Measurements from ENCODE around the gene SPATS2. TPM values are rescaled to one million over a fixed set of nuclear protein-coding genes. Genes with fewer than 3 reads are reported as not detected.
"Not testable (repeated sequence)": the region's sequence is repeated elsewhere in the genome, so short reads cannot be mapped to it uniquely, and the experiment has no call there.

SPATS2 gene
- total and polyA plus RNA-seq, 5 donors from 2014 or later, result 2.4 to 5.5 (median 4.2) TPM

DNA sequence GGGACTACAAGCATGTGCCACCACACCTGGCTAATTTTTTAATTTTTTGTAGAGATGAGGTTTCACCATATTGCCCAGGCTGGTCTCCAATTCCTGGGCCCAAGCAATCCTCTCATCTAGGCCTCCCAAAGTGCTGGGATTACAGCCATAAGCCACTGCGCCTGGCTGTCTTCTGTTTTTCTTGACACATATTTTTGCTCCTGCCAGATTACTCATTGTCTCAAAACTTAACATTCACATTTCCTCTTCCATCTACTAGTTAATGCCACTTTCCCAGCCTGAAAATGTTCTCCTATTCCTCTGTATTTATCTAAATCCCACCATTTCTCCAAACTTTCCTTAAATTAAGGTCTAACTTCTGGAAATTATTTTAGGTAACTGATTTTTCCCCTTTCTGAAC, 135.3 kb downstream of the SPATS2 start:
- Histone ChIP-seq H3K27me3 (ENCODE audit: control insufficient read depth, insufficient read depth, low read length) (no peaks in the 10 kb centered on the region), H3K36me3 (ENCODE audit: control insufficient read depth, insufficient read depth, low read length) (no peaks in the 10 kb centered on the region), H3K4me3 (ENCODE audit: low read depth, low read length) (no peak overlapping the region), H3K4me1 (ENCODE audit: control insufficient read depth, insufficient read depth, low read length, poor library complexity, severe bottlenecking) (no peaks in the 10 kb centered on the region), H3K27ac (ENCODE audit: insufficient read depth, low read length, poor library complexity, severe bottlenecking) (no peak overlapping the region), H3K9me3 (ENCODE audit: control insufficient read depth in 2 of 2, low read length in 2 of 2) (no peaks in the 10 kb centered on the region)
- H3K4me3 Mint-ChIP-seq, result no peak overlapping the region
- peak overlapping the region in 1 of 3 donors; percentile 72 for H3K27ac Mint-ChIP-seq
- ATAC-seq (ENCODE audit: low read depth in 2 of 2) (no peak), DNase-seq (no peak)
- H3K4me1 Mint-ChIP-seq, result peaks cover 6 to 18% (median 12%) of the 10 kb centered on the region in 4 donors
- peaks cover 4% of the 10 kb centered on the region for H3K36me3 Mint-ChIP-seq
- no peaks in the 10 kb centered on the region for H3K9me3 Mint-ChIP-seq
- H3K27me3 Mint-ChIP-seq, result peaks cover 5% of the 10 kb centered on the region

DNA sequence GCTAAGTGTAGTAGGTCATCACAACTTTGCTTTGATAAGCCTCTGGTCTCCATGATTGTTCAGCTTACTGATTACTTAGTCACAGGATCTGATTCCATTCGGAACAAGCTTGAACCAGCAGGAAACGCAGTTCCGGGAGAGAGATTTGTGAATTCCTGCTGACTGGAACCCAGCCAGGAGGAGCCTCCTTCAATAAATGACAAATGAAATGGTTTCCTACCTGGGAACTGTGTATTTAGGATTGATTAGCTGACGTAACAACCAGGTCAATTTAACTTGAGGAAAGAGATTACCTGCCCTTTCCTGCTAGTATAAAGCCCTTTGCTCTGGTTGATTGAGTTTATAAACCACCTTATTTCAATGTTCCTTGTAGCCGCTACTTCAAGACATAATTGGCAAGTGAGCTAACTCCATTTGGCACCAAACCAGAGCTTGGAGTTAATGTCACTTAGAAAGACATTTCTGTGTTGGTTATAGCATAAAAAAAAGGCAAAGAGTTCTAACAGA, 136.5 kb downstream of the SPATS2 start:
- Mint-ChIP-seq H3K36me3 (peaks cover 4% of the 10 kb centered on the region), H3K27me3 (peaks cover 5% of the 10 kb centered on the region), H3K27ac (no peak overlapping the region), H3K9me3 (no peaks in the 10 kb centered on the region), H3K4me1 (peaks cover 6 to 18% (median 12%) of the 10 kb centered on the region in 4 donors), H3K4me3 (no peak overlapping the region)
- DNase-seq (no peak), ATAC-seq (ENCODE audit: low read depth in 2 of 2) (no peak)
- no peaks in the 10 kb centered on the region for H3K36me3 ChIP-seq (ENCODE audit: control insufficient read depth, insufficient read depth, low read length)
- no peak overlapping the region for H3K27ac ChIP-seq (ENCODE audit: insufficient read depth, low read length, poor library complexity, severe bottlenecking)
- no peaks in the 10 kb centered on the region for H3K27me3 ChIP-seq (ENCODE audit: control insufficient read depth, insufficient read depth, low read length)
- H3K4me1 ChIP-seq (ENCODE audit: control insufficient read depth, insufficient read depth, low read length, poor library complexity, severe bottlenecking), result no peaks in the 10 kb centered on the region
- no peaks in the 10 kb centered on the region for H3K9me3 ChIP-seq (ENCODE audit: control insufficient read depth in 2 of 2, low read length in 2 of 2)
- H3K4me3 ChIP-seq (ENCODE audit: low read depth, low read length), result no peak overlapping the region

DNA sequence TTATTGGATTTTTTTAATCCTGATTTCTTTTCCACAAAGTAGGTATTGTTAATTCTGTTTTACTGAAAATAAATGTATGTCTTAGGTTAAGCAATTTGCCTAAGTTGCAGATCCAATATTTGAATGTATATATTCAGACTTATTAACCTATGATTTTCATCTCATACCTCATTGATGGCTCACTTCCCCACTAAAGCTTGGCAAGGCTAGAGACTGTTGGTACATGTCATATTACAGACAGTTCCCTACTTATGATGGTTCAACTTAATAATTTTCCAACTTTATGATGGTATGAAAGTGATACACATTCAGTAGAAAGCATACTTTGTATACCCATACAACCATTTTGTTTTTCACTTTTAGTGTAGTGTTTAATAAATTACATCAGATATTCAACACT, 138.4 kb downstream of the SPATS2 start:
- Mint-ChIP-seq H3K4me1 (peaks cover 6 to 18% (median 12%) of the 10 kb centered on the region in 4 donors), H3K27me3 (peaks cover 5% of the 10 kb centered on the region), H3K4me3 (no peak overlapping the region), H3K27ac (no peak overlapping the region), H3K36me3 (no peaks in the 10 kb centered on the region), H3K9me3 (no peaks in the 10 kb centered on the region)
- ATAC-seq (ENCODE audit: low read depth in 2 of 2) (no peak), DNase-seq (no peak)
- Histone ChIP-seq H3K27ac (ENCODE audit: insufficient read depth, low read length, poor library complexity, severe bottlenecking) (no peak overlapping the region), H3K9me3 (ENCODE audit: control insufficient read depth in 2 of 2, low read length in 2 of 2) (no peaks in the 10 kb centered on the region), H3K27me3 (ENCODE audit: control insufficient read depth, insufficient read depth, low read length) (no peaks in the 10 kb centered on the region), H3K4me1 (ENCODE audit: control insufficient read depth, insufficient read depth, low read length, poor library complexity, severe bottlenecking) (no peaks in the 10 kb centered on the region), H3K4me3 (ENCODE audit: low read depth, low read length) (no peak overlapping the region), H3K36me3 (ENCODE audit: control insufficient read depth, insufficient read depth, low read length) (no peaks in the 10 kb centered on the region)

DNA sequence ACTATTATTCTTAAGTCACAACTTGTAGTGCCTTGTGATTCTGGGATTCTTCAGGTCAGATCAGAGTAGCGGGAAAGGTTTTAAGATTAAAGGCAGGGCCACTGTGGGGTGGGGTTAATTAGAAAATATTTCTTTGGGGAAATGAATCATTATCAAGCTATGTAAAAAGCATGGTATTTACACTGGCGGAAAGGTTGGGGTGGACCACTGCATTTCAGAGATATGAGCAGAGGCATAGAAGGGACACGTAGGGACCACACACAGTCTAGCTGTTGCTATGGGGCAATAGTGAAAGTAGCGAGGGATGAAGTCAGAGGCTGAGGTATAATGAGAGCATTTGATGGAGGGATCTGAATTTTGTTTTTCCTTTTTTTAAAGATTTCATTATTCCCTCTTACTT, 139.9 kb downstream of the SPATS2 start:
- H3K36me3 Mint-ChIP-seq, result no peaks in the 10 kb centered on the region
- no peak overlapping the region for H3K4me3 Mint-ChIP-seq
- Histone ChIP-seq H3K36me3 (ENCODE audit: control insufficient read depth, insufficient read depth, low read length) (no peaks in the 10 kb centered on the region), H3K27me3 (ENCODE audit: control insufficient read depth, insufficient read depth, low read length) (no peaks in the 10 kb centered on the region), H3K4me3 (ENCODE audit: low read depth, low read length) (no peak overlapping the region), H3K9me3 (ENCODE audit: control insufficient read depth in 2 of 2, low read length in 2 of 2) (no peaks in the 10 kb centered on the region), H3K4me1 (ENCODE audit: control insufficient read depth, insufficient read depth, low read length, poor library complexity, severe bottlenecking) (no peaks in the 10 kb centered on the region), H3K27ac (ENCODE audit: insufficient read depth, low read length, poor library complexity, severe bottlenecking) (no peak overlapping the region)
- no peak for ATAC-seq (ENCODE audit: low read depth in 2 of 2)
- H3K27ac Mint-ChIP-seq, result no peak overlapping the region
- peaks cover 5% of the 10 kb centered on the region for H3K27me3 Mint-ChIP-seq
- H3K9me3 Mint-ChIP-seq, result no peaks in the 10 kb centered on the region
- H3K4me1 Mint-ChIP-seq, result peaks cover 3 to 8% (median 6%) of the 10 kb centered on the region in 4 donors
- no peak for DNase-seq

DNA sequence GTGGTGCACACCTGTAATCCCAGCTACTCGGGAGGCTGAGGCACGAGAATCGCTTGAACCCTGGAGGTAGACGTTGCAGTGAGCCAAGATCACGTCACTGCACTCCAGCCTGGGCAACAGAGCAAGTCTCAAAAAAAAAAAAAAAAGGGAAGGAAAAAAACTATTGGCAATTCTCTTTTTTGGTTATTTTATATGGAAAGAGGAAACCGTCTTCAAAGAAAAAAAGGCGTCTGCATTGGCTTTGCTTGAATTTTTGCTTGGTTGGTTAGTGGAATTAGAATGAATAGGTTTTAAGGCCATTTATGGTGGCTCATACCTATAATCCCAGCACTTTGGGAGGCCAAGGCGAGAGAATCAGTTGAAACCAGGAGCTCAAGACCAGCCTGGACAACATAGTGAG, 142.4 kb downstream of the SPATS2 start:
- peak overlapping the region in 1 of 4 donors; percentile 61 for H3K4me3 Mint-ChIP-seq
- H3K4me3 ChIP-seq (ENCODE audit: low read depth, low read length); H3K9me3 ChIP-seq (ENCODE audit: control insufficient read depth in 2 of 2, low read length in 2 of 2); DNase-seq; H3K27me3 Mint-ChIP-seq; H3K9me3 Mint-ChIP-seq; H3K36me3 ChIP-seq (ENCODE audit: control insufficient read depth, insufficient read depth, low read length); ATAC-seq (ENCODE audit: low read depth in 2 of 2); H3K27ac ChIP-seq (ENCODE audit: insufficient read depth, low read length, poor library complexity, severe bottlenecking); H3K36me3 Mint-ChIP-seq; H3K4me1 ChIP-seq (ENCODE audit: control insufficient read depth, insufficient read depth, low read length, poor library complexity, severe bottlenecking); H3K4me1 Mint-ChIP-seq; H3K27me3 ChIP-seq (ENCODE audit: control insufficient read depth, insufficient read depth, low read length): not testable (repeated sequence)
- H3K27ac Mint-ChIP-seq, result peak overlapping the region in 1 of 3 donors; percentile 38

DNA sequence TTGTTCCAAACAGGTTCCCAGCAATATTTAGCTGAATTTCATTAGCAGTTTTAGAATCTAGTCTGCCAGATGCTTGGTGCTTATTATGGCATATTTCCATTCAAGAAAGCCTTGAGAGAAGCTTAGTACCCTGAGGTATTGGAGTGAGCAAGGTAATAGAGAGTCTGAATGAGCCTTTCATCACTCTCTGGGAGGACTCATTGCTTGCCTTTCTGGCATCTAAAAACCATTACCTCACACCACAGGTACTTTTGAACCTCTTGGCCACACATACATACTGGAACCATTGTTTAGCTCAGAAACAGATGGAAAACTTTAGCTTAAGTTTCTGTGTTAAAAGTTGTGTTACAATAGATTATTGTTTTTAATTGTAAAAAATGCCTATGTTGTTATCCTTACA, 144.1 kb downstream of the SPATS2 start:
- Mint-ChIP-seq H3K36me3 (no peaks in the 10 kb centered on the region), H3K4me3 (no peak overlapping the region), H3K4me1 (no peaks in the 10 kb centered on the region), H3K27ac (no peak overlapping the region), H3K27me3 (no peaks in the 10 kb centered on the region), H3K9me3 (no peaks in the 10 kb centered on the region)
- Histone ChIP-seq H3K4me1 (ENCODE audit: control insufficient read depth, insufficient read depth, low read length, poor library complexity, severe bottlenecking) (no peaks in the 10 kb centered on the region), H3K9me3 (ENCODE audit: control insufficient read depth in 2 of 2, low read length in 2 of 2) (no peaks in the 10 kb centered on the region), H3K4me3 (ENCODE audit: low read depth, low read length) (no peak overlapping the region), H3K36me3 (ENCODE audit: control insufficient read depth, insufficient read depth, low read length) (no peaks in the 10 kb centered on the region), H3K27me3 (ENCODE audit: control insufficient read depth, insufficient read depth, low read length) (no peaks in the 10 kb centered on the region), H3K27ac (ENCODE audit: insufficient read depth, low read length, poor library complexity, severe bottlenecking) (no peak overlapping the region)
- DNase-seq (no peak), ATAC-seq (ENCODE audit: low read depth in 2 of 2) (no peak)

DNA sequence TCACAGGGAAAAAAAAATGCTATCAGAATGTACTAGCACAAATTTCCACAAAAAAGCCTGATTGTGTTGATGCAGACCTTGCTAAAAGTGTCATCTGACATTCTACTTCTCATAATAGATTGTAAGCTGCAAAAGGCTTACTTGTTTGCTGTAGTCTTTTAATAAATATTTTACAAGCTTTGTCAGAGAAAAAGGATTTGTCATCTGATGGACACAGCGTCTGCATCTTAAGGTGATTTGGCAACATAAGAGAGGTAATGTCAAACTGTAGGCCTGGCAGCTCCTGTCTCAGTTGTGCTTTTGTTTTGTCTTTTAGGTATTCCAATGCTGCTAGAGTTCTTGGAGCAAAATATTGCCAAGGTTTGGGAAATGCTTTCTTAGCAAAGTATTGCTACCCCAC, 145.3 kb downstream of the SPATS2 start:
- no peak overlapping the region for H3K27ac ChIP-seq (ENCODE audit: insufficient read depth, low read length, poor library complexity, severe bottlenecking)
- ATAC-seq (ENCODE audit: low read depth in 2 of 2) (no peak), DNase-seq (no peak)
- Mint-ChIP-seq H3K36me3 (no peaks in the 10 kb centered on the region), H3K4me1 (no peaks in the 10 kb centered on the region), H3K9me3 (no peaks in the 10 kb centered on the region), H3K4me3 (no peak overlapping the region), H3K27ac (no peak overlapping the region), H3K27me3 (no peaks in the 10 kb centered on the region)
- no peaks in the 10 kb centered on the region for H3K9me3 ChIP-seq (ENCODE audit: control insufficient read depth in 2 of 2, low read length in 2 of 2)
- H3K27me3 ChIP-seq (ENCODE audit: control insufficient read depth, insufficient read depth, low read length), result no peaks in the 10 kb centered on the region
- no peaks in the 10 kb centered on the region for H3K36me3 ChIP-seq (ENCODE audit: control insufficient read depth, insufficient read depth, low read length)
- no peaks in the 10 kb centered on the region for H3K4me1 ChIP-seq (ENCODE audit: control insufficient read depth, insufficient read depth, low read length, poor library complexity, severe bottlenecking)
- H3K4me3 ChIP-seq (ENCODE audit: low read depth, low read length), result no peak overlapping the region

DNA sequence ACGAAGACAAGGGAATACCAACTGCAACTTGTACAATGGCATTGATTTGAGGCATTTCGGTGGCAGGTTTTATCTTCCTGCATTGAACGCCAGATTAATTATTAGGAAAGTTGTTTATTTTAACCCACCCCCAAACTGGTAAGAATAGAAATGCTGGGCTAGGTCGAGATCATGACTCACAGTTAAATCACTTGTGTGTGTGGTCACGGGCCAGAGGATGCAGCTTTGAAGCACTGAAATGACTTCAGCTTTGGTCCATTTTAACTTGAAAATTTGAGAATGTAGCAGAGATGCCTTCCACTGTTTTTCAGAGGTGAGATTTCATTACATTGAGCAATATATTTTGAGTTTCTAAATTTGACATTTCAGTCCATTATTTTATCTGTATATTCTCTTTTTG, 148.0 kb downstream of the SPATS2 start:
- Histone ChIP-seq H3K36me3 (ENCODE audit: control insufficient read depth, insufficient read depth, low read length) (no peaks in the 10 kb centered on the region), H3K27me3 (ENCODE audit: control insufficient read depth, insufficient read depth, low read length) (no peaks in the 10 kb centered on the region), H3K4me1 (ENCODE audit: control insufficient read depth, insufficient read depth, low read length, poor library complexity, severe bottlenecking) (no peaks in the 10 kb centered on the region), H3K27ac (ENCODE audit: insufficient read depth, low read length, poor library complexity, severe bottlenecking) (no peak overlapping the region), H3K4me3 (ENCODE audit: low read depth, low read length) (no peak overlapping the region), H3K9me3 (ENCODE audit: control insufficient read depth in 2 of 2, low read length in 2 of 2) (no peaks in the 10 kb centered on the region)
- no peak overlapping the region for H3K27ac Mint-ChIP-seq
- DNase-seq (no peak), ATAC-seq (ENCODE audit: low read depth in 2 of 2) (no peak)
- H3K4me1 Mint-ChIP-seq, result no peaks in the 10 kb centered on the region
- no peaks in the 10 kb centered on the region for H3K27me3 Mint-ChIP-seq
- H3K4me3 Mint-ChIP-seq, result no peak overlapping the region
- H3K9me3 Mint-ChIP-seq, result no peaks in the 10 kb centered on the region
- H3K36me3 Mint-ChIP-seq, result peaks cover under 1% of the 10 kb centered on the region
